ENCODE results near the gene RXRA. TPM values are rescaled to one million over a fixed set of nuclear protein-coding genes. Genes with fewer than 3 reads are reported as not detected.

RXRA gene
- total and polyA plus RNA-seq, 2 of the 13 experiments (the other 11 are each of a cell fraction or from before 2014, with no cell fraction given): 18.9 to 29.2 TPM

DNA sequence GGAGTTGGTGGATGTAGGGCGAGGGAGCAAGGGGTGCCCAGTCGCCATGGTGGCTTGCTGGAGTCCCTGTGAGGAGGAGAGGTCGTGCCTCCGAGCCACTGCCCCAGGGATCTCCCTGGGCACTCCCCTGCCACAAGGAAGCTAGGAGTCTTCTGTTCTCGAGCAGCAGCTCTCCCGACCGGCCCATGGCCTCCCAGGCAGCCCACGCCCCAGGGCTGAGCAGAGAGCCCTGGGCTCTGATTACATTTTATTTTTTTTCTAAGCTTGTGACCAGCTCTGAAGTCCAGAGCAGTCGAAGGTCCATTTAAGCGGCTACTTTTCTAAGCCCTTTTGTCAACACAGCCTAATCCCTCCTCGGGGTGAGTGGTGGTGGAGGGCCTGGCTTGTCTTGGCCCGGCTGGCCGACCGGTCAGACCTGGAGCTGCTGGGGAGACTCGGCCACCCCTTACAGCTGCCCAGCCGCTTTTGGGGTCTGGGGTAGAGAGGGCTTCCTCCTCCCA lies 2.1 kb downstream of the RXRA start (continued):
- TF ChIP-seq, protein P1, sequence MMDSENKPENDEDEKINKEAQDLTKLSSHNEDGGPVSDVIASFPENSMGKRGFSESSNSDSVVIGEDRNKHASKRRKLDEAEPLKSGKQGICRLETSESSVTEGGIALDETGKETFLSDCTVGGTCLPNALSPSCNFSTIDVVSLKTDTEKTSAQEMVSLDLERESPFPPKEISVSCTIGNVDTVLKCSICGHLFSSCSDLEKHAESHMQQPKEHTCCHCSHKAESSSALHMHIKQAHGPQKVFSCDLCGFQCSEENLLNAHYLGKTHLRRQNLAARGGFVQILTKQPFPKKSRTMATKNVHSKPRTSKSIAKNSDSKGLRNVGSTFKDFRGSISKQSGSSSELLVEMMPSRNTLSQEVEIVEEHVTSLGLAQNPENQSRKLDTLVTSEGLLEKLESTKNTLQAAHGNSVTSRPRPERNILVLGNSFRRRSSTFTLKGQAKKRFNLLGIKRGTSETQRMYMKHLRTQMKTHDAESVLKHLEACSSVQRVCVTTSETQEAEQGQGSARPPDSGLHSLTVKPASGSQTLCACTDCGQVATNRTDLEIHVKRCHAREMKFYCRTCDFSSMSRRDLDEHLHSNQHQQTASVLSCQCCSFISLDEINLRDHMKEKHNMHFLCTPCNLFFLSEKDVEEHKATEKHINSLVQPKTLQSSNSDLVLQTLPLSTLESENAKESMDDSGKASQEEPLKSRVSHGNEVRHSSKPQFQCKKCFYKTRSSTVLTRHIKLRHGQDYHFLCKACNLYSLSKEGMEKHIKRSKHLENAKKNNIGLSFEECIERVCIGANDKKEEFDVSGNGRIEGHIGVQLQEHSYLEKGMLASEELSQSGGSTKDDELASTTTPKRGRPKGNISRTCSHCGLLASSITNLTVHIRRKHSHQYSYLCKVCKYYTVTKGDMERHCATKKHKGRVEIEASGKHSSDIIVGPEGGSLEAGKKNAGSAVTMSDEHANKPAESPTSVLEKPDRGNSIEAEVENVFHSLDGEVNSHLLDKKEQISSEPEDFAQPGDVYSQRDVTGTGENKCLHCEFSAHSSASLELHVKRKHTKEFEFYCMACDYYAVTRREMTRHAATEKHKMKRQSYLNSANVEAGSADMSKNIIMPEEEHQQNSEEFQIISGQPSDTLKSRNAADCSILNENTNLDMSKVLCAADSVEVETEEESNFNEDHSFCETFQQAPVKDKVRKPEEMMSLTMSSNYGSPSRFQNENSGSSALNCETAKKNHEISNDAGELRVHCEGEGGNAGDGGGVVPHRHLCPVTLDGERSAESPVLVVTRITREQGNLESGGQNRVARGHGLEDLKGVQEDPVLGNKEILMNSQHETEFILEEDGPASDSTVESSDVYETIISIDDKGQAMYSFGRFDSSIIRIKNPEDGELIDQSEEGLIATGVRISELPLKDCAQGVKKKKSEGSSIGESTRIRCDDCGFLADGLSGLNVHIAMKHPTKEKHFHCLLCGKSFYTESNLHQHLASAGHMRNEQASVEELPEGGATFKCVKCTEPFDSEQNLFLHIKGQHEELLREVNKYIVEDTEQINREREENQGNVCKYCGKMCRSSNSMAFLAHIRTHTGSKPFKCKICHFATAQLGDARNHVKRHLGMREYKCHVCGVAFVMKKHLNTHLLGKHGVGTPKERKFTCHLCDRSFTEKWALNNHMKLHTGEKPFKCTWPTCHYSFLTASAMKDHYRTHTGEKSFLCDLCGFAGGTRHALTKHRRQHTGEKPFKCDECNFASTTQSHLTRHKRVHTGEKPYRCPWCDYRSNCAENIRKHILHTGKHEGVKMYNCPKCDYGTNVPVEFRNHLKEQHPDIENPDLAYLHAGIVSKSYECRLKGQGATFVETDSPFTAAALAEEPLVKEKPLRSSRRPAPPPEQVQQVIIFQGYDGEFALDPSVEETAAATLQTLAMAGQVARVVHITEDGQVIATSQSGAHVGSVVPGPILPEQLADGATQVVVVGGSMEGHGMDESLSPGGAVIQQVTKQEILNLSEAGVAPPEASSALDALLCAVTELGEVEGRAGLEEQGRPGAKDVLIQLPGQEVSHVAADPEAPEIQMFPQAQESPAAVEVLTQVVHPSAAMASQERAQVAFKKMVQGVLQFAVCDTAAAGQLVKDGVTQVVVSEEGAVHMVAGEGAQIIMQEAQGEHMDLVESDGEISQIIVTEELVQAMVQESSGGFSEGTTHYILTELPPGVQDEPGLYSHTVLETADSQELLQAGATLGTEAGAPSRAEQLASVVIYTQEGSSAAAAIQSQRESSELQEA (CRISPR knock-in tag; IDR thresholded peaks at IDR 0.05; ENCODE audit: not compliant biosample characterization): no peak
- TF ChIP-seq ELF1 (CRISPR knock-in tag; IDR thresholded peaks at IDR 0.05) (no peak), PLRG1 (conservative IDR thresholded peaks at IDR 0.05) (no peak), ZNF761 (CRISPR knock-in tag; conservative IDR thresholded peaks at IDR 0.05) (no peak), ZNF543 (CRISPR knock-in tag; IDR thresholded peaks at IDR 0.05) (no peak; the same call in 1 of the 2 replicates), ONECUT2 (CRISPR knock-in tag; IDR thresholded peaks at IDR 0.05) (no peak), SALL1 (CRISPR knock-in tag; IDR thresholded peaks at IDR 0.05) (peak; percentile 37; the same call in 1 of the 2 replicates), NFIC (IDR thresholded peaks at IDR 0.05; ENCODE audit: low read length) (no peak), ATRX (CRISPR knock-in tag; IDR thresholded peaks at IDR 0.05; ENCODE audit: borderline replicate concordance) (no peak), ZNF577 (CRISPR knock-in tag; IDR thresholded peaks at IDR 0.05; ENCODE audit: borderline replicate concordance, low read depth) (no peak), ZNF549 (CRISPR knock-in tag; IDR thresholded peaks at IDR 0.05) (no peak), NFKBIZ (CRISPR knock-in tag; IDR thresholded peaks at IDR 0.05) (no peak; the same call in 1 of the 2 replicates), SIX1 (CRISPR knock-in tag; IDR thresholded peaks at IDR 0.05; ENCODE audit: borderline replicate concordance) (peak; percentile 65; the same call in 1 of the 2 replicates), PHF5A (CRISPR knock-in tag; IDR thresholded peaks at IDR 0.05; ENCODE audit: low read depth, unreplicated experiment) (peak; percentile 34), THAP11 (CRISPR knock-in tag; IDR thresholded peaks at IDR 0.05) (no peak; the same call in 1 of the 2 replicates), SRSF1 (optimal IDR thresholded peaks at IDR 0.05; ENCODE audit: low read depth, low read length) (no peak), KAT8 (CRISPR knock-in tag; IDR thresholded peaks at IDR 0.05) (no peak), ZBTB3 (CRISPR knock-in tag; IDR thresholded peaks at IDR 0.05; ENCODE audit: borderline replicate concordance, low read depth) (no peak), MZF1 (CRISPR knock-in tag; IDR thresholded peaks at IDR 0.05; ENCODE audit: borderline replicate concordance) (no peak), ZNF260 (CRISPR knock-in tag; IDR thresholded peaks at IDR 0.05; ENCODE audit: borderline replicate concordance, low read depth) (no peak), SOX13 (IDR thresholded peaks at IDR 0.05) (no peak), SOX13 (CRISPR knock-in tag; conservative IDR thresholded peaks at IDR 0.05 in 1 of 2, IDR thresholded peaks at IDR 0.05 in 1 of 2) (no peak; a peak in 1 of 4 replicates), ZNF709 (CRISPR knock-in tag; IDR thresholded peaks at IDR 0.05) (no peak; the same call in 1 of the 2 replicates)
- TF ChIP-seq, protein P2, sequence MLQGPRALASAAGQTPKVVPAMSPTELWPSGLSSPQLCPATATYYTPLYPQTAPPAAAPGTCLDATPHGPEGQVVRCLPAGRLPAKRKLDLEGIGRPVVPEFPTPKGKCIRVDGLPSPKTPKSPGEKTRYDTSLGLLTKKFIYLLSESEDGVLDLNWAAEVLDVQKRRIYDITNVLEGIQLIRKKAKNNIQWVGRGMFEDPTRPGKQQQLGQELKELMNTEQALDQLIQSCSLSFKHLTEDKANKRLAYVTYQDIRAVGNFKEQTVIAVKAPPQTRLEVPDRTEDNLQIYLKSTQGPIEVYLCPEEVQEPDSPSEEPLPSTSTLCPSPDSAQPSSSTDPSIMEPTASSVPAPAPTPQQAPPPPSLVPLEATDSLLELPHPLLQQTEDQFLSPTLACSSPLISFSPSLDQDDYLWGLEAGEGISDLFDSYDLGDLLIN (CRISPR knock-in tag; IDR thresholded peaks at IDR 0.05; ENCODE audit: borderline replicate concordance): no peak
